ENCODE measurements around the gene CC2D1B. TPM values are rescaled to one million over a fixed set of nuclear protein-coding genes. Genes with fewer than 3 reads are reported as not detected.
A peak's percentile ranks its signal among the peaks of the same experiment; 100 is the strongest.

CC2D1B gene
- total and polyA plus RNA-seq, 2 experiments from 2014 or later, result 5.7 to 13.1 TPM

DNA sequence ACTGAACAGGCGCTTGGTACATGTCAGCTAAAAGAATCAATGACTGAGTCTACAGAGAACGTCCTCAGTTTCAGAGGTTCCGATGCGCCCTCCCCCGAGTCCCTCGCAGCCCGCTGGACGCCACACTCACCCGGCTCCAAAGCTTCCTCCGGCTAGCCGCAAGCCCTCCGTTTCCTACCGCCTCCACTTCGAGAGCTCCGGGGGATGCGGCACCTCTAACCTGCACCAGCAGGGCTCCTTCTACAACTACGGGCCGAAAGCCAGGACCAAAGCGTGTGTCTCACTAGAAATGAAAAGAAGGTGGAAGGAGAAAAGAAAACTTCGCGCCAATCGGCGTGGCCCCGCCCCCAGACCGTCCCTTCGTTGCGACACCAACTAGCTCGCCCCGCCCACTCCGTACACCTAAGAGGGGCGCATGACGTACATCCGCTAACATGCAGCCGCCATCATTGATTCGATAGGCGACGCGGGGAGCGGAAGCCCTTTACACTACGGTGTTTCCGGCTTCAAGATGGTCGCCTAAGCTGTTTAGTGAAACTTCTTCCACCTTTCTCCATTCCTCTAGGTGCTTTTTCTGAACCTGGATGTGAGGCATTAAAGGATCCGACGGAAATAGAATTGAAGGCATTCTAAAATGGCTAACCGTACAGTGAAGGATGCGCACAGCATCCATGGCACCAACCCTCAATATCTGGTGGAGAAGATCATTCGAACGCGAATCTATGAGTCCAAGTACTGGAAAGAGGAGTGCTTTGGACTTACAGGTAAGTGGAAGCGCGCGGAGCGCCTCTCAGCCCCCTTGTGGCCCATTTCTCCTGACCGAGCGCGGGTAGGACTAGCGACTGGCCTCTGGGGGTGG, 38.3 kb upstream of the CC2D1B start, which contains the start of the genes ORC1 and PRPF38A:
Gene ORC1 (minus strand): TSS at position 308 of the 859 bp plus-strand sequence. CDS start 2,200 bp downstream, outside the sequence.
Gene PRPF38A (plus strand): TSS at position 487 of the 859 bp plus-strand sequence. CDS start 148 bp downstream, at position 635.
- peak within 1 kb of the TSS; percentile 93 for H3K4me2 ChIP-seq
- peaks cover 80% of the 10 kb centered on the region for H3K79me2 ChIP-seq (replicated peaks; ENCODE audit: insufficient read depth)
- peaks cover 73% of the 10 kb centered on the region for H3K36me3 Mint-ChIP-seq (ENCODE audit: low read depth)
- no peaks in the 10 kb centered on the region for H3K27me3 Mint-ChIP-seq (ENCODE audit: insufficient read depth, low read depth, poor library complexity)
- peaks cover 41% of the 10 kb centered on the region for H3K36me3 ChIP-seq (ENCODE audit: insufficient read depth)
- ATAC-seq (peak; percentile 91), DNase-seq (ENCODE audit: low spot score) (peak; percentile 100)
- H3K4me1 ChIP-seq (ENCODE audit: insufficient read depth), result peaks cover 15% of the 10 kb centered on the region
- no peaks in the 10 kb centered on the region for H3K27me3 ChIP-seq (ENCODE audit: insufficient read depth)
- peak within 1 kb of the TSS; percentile 100 for H3K27ac Mint-ChIP-seq
- H3K4me3 Mint-ChIP-seq, result peak within 1 kb of the TSS; percentile 100
- H4K20me1 ChIP-seq (replicated peaks; ENCODE audit: insufficient read depth), result peaks cover 28% of the 10 kb centered on the region
- peak within 1 kb of the TSS; percentile 99 for H3K27ac ChIP-seq (ENCODE audit: low read depth)
- H3K9me3 Mint-ChIP-seq, result no peaks in the 10 kb centered on the region
- H2AFZ ChIP-seq, result peak within 1 kb of the TSS; percentile 72; the same call in 1 of the 2 replicates
- peak within 1 kb of the TSS; percentile 82 for H3K4me3 ChIP-seq
- TF ChIP-seq JUNB (IDR thresholded peaks at IDR 0.05; ENCODE audit: unreplicated experiment) (no peak), ETS1 (IDR thresholded peaks at IDR 0.05) (peak; percentile 67), POLR2AphosphoS5 (IDR thresholded peaks at IDR 0.05; ENCODE audit: low read depth) (peak; percentile 85), CREB1 (CRISPR knock-in tag; IDR thresholded peaks at IDR 0.05; ENCODE audit: low read depth) (peak; percentile 96), CTCF (conservative IDR thresholded peaks at IDR 0.05; ENCODE audit: low read depth in 2 of 2) (peak; percentile 18 to 60; a peak in 2 of 4 replicates)
- TF ChIP-seq, protein P1, sequence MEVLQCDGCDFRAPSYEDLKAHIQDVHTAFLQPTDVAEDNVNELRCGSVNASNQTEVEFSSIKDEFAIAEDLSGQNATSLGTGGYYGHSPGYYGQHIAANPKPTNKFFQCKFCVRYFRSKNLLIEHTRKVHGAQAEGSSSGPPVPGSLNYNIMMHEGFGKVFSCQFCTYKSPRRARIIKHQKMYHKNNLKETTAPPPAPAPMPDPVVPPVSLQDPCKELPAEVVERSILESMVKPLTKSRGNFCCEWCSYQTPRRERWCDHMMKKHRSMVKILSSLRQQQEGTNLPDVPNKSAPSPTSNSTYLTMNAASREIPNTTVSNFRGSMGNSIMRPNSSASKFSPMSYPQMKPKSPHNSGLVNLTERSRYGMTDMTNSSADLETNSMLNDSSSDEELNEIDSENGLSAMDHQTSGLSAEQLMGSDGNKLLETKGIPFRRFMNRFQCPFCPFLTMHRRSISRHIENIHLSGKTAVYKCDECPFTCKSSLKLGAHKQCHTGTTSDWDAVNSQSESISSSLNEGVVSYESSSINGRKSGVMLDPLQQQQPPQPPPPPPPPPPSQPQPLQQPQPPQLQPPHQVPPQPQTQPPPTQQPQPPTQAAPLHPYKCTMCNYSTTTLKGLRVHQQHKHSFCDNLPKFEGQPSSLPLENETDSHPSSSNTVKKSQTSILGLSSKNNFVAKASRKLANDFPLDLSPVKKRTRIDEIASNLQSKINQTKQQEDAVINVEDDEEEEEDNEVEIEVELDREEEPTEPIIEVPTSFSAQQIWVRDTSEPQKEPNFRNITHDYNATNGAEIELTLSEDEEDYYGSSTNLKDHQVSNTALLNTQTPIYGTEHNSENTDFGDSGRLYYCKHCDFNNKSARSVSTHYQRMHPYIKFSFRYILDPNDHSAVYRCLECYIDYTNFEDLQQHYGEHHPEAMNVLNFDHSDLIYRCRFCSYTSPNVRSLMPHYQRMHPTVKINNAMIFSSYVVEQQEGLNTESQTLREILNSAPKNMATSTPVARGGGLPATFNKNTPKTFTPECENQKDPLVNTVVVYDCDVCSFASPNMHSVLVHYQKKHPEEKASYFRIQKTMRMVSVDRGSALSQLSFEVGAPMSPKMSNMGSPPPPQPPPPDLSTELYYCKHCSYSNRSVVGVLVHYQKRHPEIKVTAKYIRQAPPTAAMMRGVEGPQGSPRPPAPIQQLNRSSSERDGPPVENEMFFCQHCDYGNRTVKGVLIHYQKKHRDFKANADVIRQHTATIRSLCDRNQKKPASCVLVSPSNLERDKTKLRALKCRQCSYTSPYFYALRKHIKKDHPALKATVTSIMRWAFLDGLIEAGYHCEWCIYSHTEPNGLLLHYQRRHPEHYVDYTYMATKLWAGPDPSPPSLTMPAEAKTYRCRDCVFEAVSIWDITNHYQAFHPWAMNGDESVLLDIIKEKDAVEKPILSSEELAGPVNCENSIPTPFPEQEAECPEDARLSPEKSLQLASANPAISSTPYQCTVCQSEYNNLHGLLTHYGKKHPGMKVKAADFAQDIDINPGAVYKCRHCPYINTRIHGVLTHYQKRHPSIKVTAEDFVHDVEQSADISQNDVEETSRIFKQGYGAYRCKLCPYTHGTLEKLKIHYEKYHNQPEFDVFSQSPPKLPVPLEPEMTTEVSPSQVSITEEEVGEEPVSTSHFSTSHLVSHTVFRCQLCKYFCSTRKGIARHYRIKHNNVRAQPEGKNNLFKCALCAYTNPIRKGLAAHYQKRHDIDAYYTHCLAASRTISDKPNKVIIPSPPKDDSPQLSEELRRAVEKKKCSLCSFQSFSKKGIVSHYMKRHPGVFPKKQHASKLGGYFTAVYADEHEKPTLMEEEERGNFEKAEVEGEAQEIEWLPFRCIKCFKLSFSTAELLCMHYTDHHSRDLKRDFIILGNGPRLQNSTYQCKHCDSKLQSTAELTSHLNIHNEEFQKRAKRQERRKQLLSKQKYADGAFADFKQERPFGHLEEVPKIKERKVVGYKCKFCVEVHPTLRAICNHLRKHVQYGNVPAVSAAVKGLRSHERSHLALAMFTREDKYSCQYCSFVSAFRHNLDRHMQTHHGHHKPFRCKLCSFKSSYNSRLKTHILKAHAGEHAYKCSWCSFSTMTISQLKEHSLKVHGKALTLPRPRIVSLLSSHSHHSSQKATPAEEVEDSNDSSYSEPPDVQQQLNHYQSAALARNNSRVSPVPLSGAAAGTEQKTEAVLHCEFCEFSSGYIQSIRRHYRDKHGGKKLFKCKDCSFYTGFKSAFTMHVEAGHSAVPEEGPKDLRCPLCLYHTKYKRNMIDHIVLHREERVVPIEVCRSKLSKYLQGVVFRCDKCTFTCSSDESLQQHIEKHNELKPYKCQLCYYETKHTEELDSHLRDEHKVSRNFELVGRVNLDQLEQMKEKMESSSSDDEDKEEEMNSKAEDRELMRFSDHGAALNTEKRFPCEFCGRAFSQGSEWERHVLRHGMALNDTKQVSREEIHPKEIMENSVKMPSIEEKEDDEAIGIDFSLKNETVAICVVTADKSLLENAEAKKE (CRISPR knock-in tag; IDR thresholded peaks at IDR 0.05), result no peak
- H3K9me2 ChIP-seq (ENCODE audit: insufficient read depth), result no peaks in the 10 kb centered on the region
- H3F3A ChIP-seq (replicated peaks; ENCODE audit: low read depth), result peaks cover 11% of the 10 kb centered on the region; the same call in 1 of the 2 replicates
- peaks cover 16% of the 10 kb centered on the region; the same call in 2 of the 3 replicates for H3K4me1 Mint-ChIP-seq
